T-helper 1 cell treated with Interleukin-12 subunit alpha and Interleukin-12 subunit beta and Interleukin-4 antibody, amounts not matched to agents 30 μg/mL and 1 μg/mL, for 36 hours (primary cell): ENCODE measurements around the gene MVB12B.
A peak's percentile ranks its signal among the peaks of the same experiment; 100 is the strongest.

Source experiments
- H3K27ac Mint-ChIP-seq: one replicate; pipeline ENCODE4 v1.8.0; 2021; ENCODE audit warnings: mild to moderate bottlenecking, mixed read lengths
- H3K27me3 Mint-ChIP-seq: one replicate; pipeline ENCODE4 v1.8.0; 2021; ENCODE audit warnings: low read depth, mixed read lengths
- H3K36me3 Mint-ChIP-seq: one replicate; pipeline ENCODE4 v1.8.0; 2021; ENCODE audit warnings: low read depth, mixed read lengths
- H3K4me1 Mint-ChIP-seq: one replicate; pipeline ENCODE4 v1.8.0; 2021; ENCODE audit warnings: low read depth, mixed read lengths
- H3K4me3 Mint-ChIP-seq: one replicate; pipeline ENCODE4 v1.8.0; 2021; ENCODE audit warnings: mild to moderate bottlenecking, moderate library complexity, mixed read lengths
- H3K9me3 Mint-ChIP-seq: one replicate; pipeline ENCODE4 v1.8.0; 2021; ENCODE audit warnings: mixed read lengths

The MVB12B gene

GRCh38 chr9:126373241-126373640, 46.6 kb downstream of the MVB12B start:
- no peaks in the 10 kb centered on the region for H3K9me3 Mint-ChIP-seq
- H3K4me1 Mint-ChIP-seq = peaks cover 6% of the 10 kb centered on the region
- no peak overlapping the region for H3K27ac Mint-ChIP-seq
- H3K27me3 Mint-ChIP-seq = peaks cover 6% of the 10 kb centered on the region
- no peak overlapping the region for H3K4me3 Mint-ChIP-seq
- H3K36me3 Mint-ChIP-seq = no peaks in the 10 kb centered on the region

- Mint-ChIP-seq H3K36me3 (no peaks in the 10 kb centered on the region), H3K9me3 (no peaks in the 10 kb centered on the region), H3K4me1 (peaks cover 6% of the 10 kb centered on the region), H3K4me3 (no peak overlapping the region), H3K27me3 (peaks cover 6% of the 10 kb centered on the region), H3K27ac (no peak overlapping the region)
Measured at GRCh38 chr9:126374366-126374781, 47.7 kb downstream of the MVB12B start.

- Mint-ChIP-seq H3K27me3 (peaks cover 6% of the 10 kb centered on the region), H3K4me1 (peaks cover 6% of the 10 kb centered on the region), H3K9me3 (no peaks in the 10 kb centered on the region), H3K36me3 (no peaks in the 10 kb centered on the region), H3K27ac (no peak overlapping the region), H3K4me3 (no peak overlapping the region)
Measured at GRCh38 chr9:126375386-126375785, 48.8 kb downstream of the MVB12B start.

GRCh38 chr9:126376311-126377175, 49.9 kb downstream of the MVB12B start:
- Mint-ChIP-seq H3K36me3 (no peaks in the 10 kb centered on the region), H3K4me1 (peaks cover 6% of the 10 kb centered on the region), H3K27ac (no peak overlapping the region), H3K4me3 (no peak overlapping the region), H3K27me3 (peaks cover 6% of the 10 kb centered on the region), H3K9me3 (no peaks in the 10 kb centered on the region)

- H3K4me3 Mint-ChIP-seq = no peak overlapping the region
- peaks cover 6% of the 10 kb centered on the region for H3K27me3 Mint-ChIP-seq
- H3K4me1 Mint-ChIP-seq = peaks cover 6% of the 10 kb centered on the region
- H3K9me3 Mint-ChIP-seq = no peaks in the 10 kb centered on the region
- H3K36me3 Mint-ChIP-seq = no peaks in the 10 kb centered on the region
- H3K27ac Mint-ChIP-seq = no peak overlapping the region
Measured at GRCh38 chr9:126377176-126377509, 50.5 kb downstream of the MVB12B start.

GRCh38 chr9:126377536-126377935, 50.9 kb downstream of the MVB12B start:
- Mint-ChIP-seq H3K36me3 (no peaks in the 10 kb centered on the region), H3K9me3 (no peaks in the 10 kb centered on the region), H3K4me3 (no peak overlapping the region), H3K27me3 (peaks cover 6% of the 10 kb centered on the region), H3K4me1 (peaks cover 6% of the 10 kb centered on the region), H3K27ac (no peak overlapping the region)

- no peaks in the 10 kb centered on the region for H3K36me3 Mint-ChIP-seq
- peaks cover 13% of the 10 kb centered on the region for H3K27me3 Mint-ChIP-seq
- H3K4me3 Mint-ChIP-seq = no peak overlapping the region
- peaks cover 4% of the 10 kb centered on the region for H3K4me1 Mint-ChIP-seq
- no peaks in the 10 kb centered on the region for H3K9me3 Mint-ChIP-seq
- peak overlapping the region; percentile 8 for H3K27ac Mint-ChIP-seq
Measured at GRCh38 chr9:126378761-126379160, 52.1 kb downstream of the MVB12B start.

GRCh38 chr9:126379661-126380360, 53.2 kb downstream of the MVB12B start:
- Mint-ChIP-seq H3K4me3 (no peak overlapping the region), H3K4me1 (peaks cover 4% of the 10 kb centered on the region), H3K27me3 (peaks cover 14% of the 10 kb centered on the region), H3K27ac (no peak overlapping the region), H3K36me3 (no peaks in the 10 kb centered on the region), H3K9me3 (no peaks in the 10 kb centered on the region)

- Mint-ChIP-seq H3K27ac (no peak overlapping the region), H3K4me3 (no peak overlapping the region), H3K27me3 (peaks cover 14% of the 10 kb centered on the region), H3K36me3 (no peaks in the 10 kb centered on the region), H3K4me1 (peaks cover 2% of the 10 kb centered on the region), H3K9me3 (no peaks in the 10 kb centered on the region)
Measured at GRCh38 chr9:126380447-126380846, 53.8 kb downstream of the MVB12B start.

- peaks cover 14% of the 10 kb centered on the region for H3K27me3 Mint-ChIP-seq
- H3K9me3 Mint-ChIP-seq = no peaks in the 10 kb centered on the region
- H3K4me3 Mint-ChIP-seq = no peak overlapping the region
- H3K36me3 Mint-ChIP-seq = no peaks in the 10 kb centered on the region
- peaks cover 1% of the 10 kb centered on the region for H3K4me1 Mint-ChIP-seq
- no peak overlapping the region for H3K27ac Mint-ChIP-seq
Measured at GRCh38 chr9:126381195-126381594, 54.6 kb downstream of the MVB12B start.

- Mint-ChIP-seq H3K27ac (no peak overlapping the region), H3K27me3 (peaks cover 11% of the 10 kb centered on the region), H3K36me3 (peaks cover 5% of the 10 kb centered on the region), H3K4me1 (peaks cover 1% of the 10 kb centered on the region), H3K4me3 (no peak overlapping the region), H3K9me3 (no peaks in the 10 kb centered on the region)
Measured at GRCh38 chr9:126383406-126384046, 56.9 kb downstream of the MVB12B start.

GRCh38 chr9:126384926-126385325, 58.3 kb downstream of the MVB12B start:
- Mint-ChIP-seq H3K4me3 (no peak overlapping the region), H3K9me3 (no peaks in the 10 kb centered on the region), H3K36me3 (peaks cover 6% of the 10 kb centered on the region), H3K4me1 (peaks cover 9% of the 10 kb centered on the region), H3K27ac (no peak overlapping the region), H3K27me3 (peaks cover 11% of the 10 kb centered on the region)

GRCh38 chr9:126386088-126386487, 59.5 kb downstream of the MVB12B start:
- H3K27ac Mint-ChIP-seq = no peak overlapping the region

GRCh38 chr9:126386776-126387175, 60.1 kb downstream of the MVB12B start:
- no peaks in the 10 kb centered on the region for H3K9me3 Mint-ChIP-seq
- peaks cover 11% of the 10 kb centered on the region for H3K27me3 Mint-ChIP-seq
- no peak overlapping the region for H3K27ac Mint-ChIP-seq
- H3K4me3 Mint-ChIP-seq = no peak overlapping the region
- H3K4me1 Mint-ChIP-seq = peaks cover 22% of the 10 kb centered on the region
- peaks cover 8% of the 10 kb centered on the region for H3K36me3 Mint-ChIP-seq

More at GRCh38 chr9:126386088-126386487, 59.5 kb downstream of the MVB12B start:
- peaks cover 16% of the 10 kb centered on the region for H3K4me1 Mint-ChIP-seq
- peaks cover 8% of the 10 kb centered on the region for H3K36me3 Mint-ChIP-seq
- peaks cover 11% of the 10 kb centered on the region for H3K27me3 Mint-ChIP-seq
- H3K4me3 Mint-ChIP-seq = no peak overlapping the region
- H3K9me3 Mint-ChIP-seq = no peaks in the 10 kb centered on the region
